Subcutaneous abdominal adipose tissue (tissue), 5 donors: ENCODE results near the gene PLCB4.

Experiments used
- H3K27ac ChIP-seq: one replicate; pipeline ENCODE4 v1.7.0; 2013; ENCODE audit warnings: low read depth, mild to moderate bottlenecking, inconsistent platforms, low read length, moderate library complexity
- H3K27me3 ChIP-seq, 5 donors: one replicate each; pipeline ENCODE4 v1.7.0; 2013; ENCODE audit warnings: low read length in 5 of 5, inconsistent platforms in 1 of 5; ENCODE audit not compliant: control insufficient read depth in 5 of 5, insufficient read depth in 4 of 5
- H3K36me3 ChIP-seq, 5 donors: one replicate each; pipeline ENCODE4 v1.7.0; 2013; ENCODE audit warnings: low read length in 5 of 5; ENCODE audit not compliant: control insufficient read depth in 5 of 5, insufficient read depth in 5 of 5
- H3K4me1 ChIP-seq, 5 donors: one replicate each; pipeline ENCODE4 v1.7.0; 2013; ENCODE audit warnings: low read length in 5 of 5, mild to moderate bottlenecking in 3 of 5, moderate library complexity in 1 of 5; ENCODE audit not compliant: control insufficient read depth in 5 of 5, insufficient read depth in 5 of 5
- H3K4me3 ChIP-seq, 5 donors: one replicate each; pipeline ENCODE4 v1.7.0; 2013; ENCODE audit warnings: low read length in 5 of 5, low read depth in 1 of 5
- H3K9ac ChIP-seq, 5 donors: one replicate each; pipeline ENCODE4 v1.7.0; 2013; ENCODE audit warnings: low read length in 5 of 5, mild to moderate bottlenecking in 4 of 5, moderate library complexity in 3 of 5
- H3K9me3 ChIP-seq, 5 donors: one replicate each; pipeline ENCODE4 v1.7.0; 2013; ENCODE audit warnings: low read length in 5 of 5; ENCODE audit not compliant: control insufficient read depth in 5 of 5
- donor health status: healthy.
- donor health status: healthy.
- donor health status: healthy.
- donor health status: healthy.
- donor health status: healthy.

The PLCB4 gene

DNA sequence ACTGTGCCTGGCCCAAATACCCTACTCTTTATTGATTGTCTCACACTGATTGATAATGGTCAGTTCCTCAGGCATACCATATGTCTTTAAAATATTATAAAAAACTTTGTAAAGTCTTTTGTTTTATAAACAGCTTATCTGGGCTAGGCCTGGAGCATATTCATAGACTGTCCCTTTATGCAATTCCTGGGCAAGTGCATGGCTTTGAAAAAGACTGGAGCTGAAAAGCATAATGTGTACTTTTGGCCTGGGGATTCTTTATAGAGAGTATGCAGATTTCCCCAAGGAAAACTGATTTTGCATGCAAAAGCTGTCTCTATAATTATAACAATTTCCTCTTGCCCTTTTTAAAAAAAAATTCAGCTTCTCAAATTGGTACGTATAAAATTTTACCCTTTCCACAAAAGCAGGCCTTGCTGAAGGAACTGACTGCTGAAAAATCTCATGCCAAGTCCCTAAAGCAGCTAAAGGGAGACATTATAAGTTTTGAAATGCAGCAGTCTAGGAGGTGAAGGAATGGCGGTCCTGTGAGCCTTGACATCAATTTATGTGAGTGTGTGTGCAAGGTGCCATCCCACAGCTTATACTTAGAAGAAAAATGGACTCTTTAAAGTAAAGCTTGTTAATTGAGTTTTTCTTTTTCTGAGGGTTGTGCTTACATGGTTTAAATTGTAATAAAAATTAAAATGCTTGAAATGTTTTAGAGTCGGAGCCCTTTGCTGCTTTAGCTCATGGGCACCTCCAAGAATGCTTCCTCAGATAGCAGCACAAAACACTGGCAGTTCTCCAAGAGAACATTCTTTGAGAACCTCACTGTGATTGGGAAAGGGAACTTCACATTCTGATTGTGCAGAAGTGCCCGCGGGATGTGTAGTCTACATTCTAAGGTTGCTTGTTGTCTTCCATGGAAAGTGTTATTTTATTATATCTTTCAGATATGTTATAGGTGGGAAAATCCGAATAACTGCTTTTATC lies 43.9 kb downstream of the PLCB4 start:
- no peak overlapping the region for H3K27ac ChIP-seq
- no peaks in the 10 kb centered on the region for H3K9me3 ChIP-seq
- no peaks in the 10 kb centered on the region for H3K36me3 ChIP-seq
- no peak overlapping the region for H3K9ac ChIP-seq
- peaks cover 0 to 9% (median 0%) of the 10 kb centered on the region in 5 donors for H3K4me1 ChIP-seq
- H3K4me3 ChIP-seq = no peak overlapping the region
- no peaks in the 10 kb centered on the region for H3K27me3 ChIP-seq

DNA sequence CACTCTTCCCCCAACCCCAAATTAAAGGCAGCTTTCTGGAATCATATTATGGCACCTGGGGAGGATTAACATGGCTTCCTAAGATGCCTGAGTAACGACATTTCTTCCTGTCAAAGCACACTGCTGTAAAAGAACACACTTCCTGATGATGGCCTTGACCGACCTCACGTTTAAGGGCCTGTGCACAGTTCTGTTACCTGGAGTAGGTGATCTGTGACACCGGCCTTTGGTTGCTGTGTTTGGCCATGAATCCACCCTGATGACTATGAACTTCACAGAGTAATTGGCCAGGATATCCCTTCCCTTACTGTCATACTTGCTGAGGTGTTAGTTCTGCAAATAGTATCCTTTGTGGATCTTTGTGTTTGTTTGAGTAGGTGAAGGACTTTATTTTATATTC lies 45.8 kb downstream of the PLCB4 start:
- Histone ChIP-seq H3K27me3 (no peaks in the 10 kb centered on the region), H3K9me3 (no peaks in the 10 kb centered on the region), H3K4me3 (no peak overlapping the region), H3K9ac (no peak overlapping the region), H3K4me1 (peaks cover 0 to 9% (median 0%) of the 10 kb centered on the region in 5 donors), H3K36me3 (no peaks in the 10 kb centered on the region), H3K27ac (no peak overlapping the region)

DNA sequence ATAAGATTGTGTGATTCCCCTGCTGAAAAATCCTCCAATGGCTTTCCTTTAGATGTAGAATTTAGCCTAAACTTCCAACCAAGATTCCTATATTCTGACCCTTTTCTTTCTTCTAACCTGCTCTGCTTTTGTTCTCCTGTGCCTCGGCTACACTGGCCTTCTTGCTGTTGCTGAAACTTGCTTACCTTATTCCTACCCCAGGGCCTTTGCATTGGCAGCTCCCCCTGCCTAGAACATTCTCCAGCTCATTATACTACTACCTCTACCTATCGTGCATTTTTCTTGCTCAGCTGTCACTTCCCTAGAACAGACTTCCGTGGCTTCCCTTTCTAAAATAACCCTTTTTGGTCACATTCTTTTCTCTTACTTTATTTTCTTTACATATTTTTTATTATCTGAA lies 48.7 kb downstream of the PLCB4 start:
- Histone ChIP-seq H3K9ac (no peak overlapping the region), H3K36me3 (no peaks in the 10 kb centered on the region), H3K27ac (no peak overlapping the region), H3K4me3 (no peak overlapping the region), H3K9me3 (no peaks in the 10 kb centered on the region), H3K27me3 (no peaks in the 10 kb centered on the region), H3K4me1 (peaks cover 0 to 4% (median 0%) of the 10 kb centered on the region in 5 donors)

DNA sequence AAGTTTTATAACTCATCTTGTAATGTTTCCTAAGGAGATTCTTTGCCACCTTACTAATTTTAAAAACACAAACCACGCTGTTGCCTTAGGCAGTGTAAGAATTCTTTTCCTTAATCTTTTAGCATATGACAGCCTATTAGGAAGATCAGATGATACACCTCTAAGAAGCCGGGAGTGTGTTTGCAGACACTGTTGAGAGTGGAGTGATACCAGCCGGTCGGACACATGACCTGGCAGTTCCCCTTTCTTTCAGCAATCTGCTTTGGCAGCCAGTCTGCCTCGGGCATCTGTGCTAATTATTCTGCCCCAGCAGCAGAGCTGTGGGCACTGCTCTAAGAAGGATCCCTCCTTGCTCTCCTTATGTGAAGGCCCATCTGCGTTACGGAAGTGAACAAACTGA lies 50.9 kb downstream of the PLCB4 start:
- Histone ChIP-seq H3K36me3 (no peaks in the 10 kb centered on the region), H3K27me3 (no peaks in the 10 kb centered on the region), H3K27ac (no peak overlapping the region), H3K4me1 (no peaks in the 10 kb centered on the region), H3K9me3 (no peaks in the 10 kb centered on the region), H3K4me3 (no peak overlapping the region), H3K9ac (no peak overlapping the region)

DNA sequence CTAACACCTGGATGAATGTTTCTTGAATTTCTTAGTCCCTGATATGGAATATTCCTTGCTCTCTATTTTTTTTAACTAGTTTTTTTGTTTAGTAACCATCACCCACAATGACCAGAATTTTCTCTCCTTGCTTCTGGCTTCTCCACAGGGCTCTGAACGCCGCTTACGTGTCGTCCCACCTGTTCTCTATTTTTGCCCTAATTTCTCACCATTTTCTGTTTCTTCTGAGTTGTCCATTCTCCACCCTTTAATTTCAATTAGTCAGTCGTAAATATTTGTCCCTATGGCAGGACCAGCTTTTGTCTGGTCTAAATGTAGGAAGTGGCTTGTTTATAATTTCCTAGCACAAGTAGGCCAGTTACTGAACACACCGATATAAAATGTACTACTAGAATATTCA lies 52.3 kb downstream of the PLCB4 start:
- Histone ChIP-seq H3K36me3 (no peaks in the 10 kb centered on the region), H3K9ac (no peak overlapping the region), H3K27ac (no peak overlapping the region), H3K27me3 (no peaks in the 10 kb centered on the region), H3K4me3 (no peak overlapping the region), H3K4me1 (no peaks in the 10 kb centered on the region), H3K9me3 (no peaks in the 10 kb centered on the region)

DNA sequence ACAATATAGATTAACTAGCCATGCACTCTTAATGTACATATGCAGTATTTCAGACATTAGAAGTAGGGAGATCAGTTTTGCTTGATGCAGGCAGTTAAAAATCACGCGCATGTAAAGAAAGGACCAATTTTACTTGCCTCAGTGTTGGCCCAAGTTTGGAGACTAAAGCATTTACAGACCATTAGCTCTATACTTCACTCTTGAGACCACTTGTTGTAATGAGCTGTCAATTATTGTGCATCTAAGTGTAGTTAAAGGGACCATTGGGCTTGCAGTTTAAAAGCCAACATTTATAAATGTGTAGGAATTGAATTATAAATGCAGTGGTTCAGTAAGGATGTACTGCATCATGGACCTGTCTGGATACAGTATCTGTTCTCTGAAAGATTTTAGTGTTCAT lies 53.7 kb downstream of the PLCB4 start:
- Histone ChIP-seq H3K27ac (no peak overlapping the region), H3K36me3 (no peaks in the 10 kb centered on the region), H3K9me3 (no peaks in the 10 kb centered on the region), H3K4me1 (no peaks in the 10 kb centered on the region), H3K4me3 (no peak overlapping the region), H3K27me3 (no peaks in the 10 kb centered on the region), H3K9ac (no peak overlapping the region)

DNA sequence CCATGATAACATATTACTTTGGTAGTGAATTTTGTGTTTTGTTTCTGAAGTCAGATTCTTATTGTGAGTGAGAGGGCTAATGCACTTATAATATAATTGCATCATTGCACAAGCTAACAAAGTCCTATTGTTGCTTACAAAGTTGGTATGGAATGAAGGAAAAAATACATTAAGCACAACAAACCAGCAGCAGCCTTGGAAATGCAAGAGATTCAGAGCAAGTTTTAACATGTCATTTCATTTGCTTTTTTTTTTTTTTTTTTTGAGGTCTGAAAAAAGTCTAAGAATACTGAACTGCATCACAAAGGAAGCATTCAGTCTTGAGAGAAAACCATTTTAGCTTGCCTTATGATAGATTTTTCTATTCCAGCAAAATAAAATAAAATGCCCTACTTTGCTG lies 57.6 kb downstream of the PLCB4 start:
- Histone ChIP-seq H3K4me3 (no peak overlapping the region), H3K27ac (no peak overlapping the region), H3K27me3 (no peaks in the 10 kb centered on the region), H3K4me1 (peaks cover 0 to 11% (median 0%) of the 10 kb centered on the region in 5 donors), H3K9me3 (peaks cover under 1 to 10% (median under 1%) of the 10 kb centered on the region in 5 donors), H3K9ac (no peak overlapping the region), H3K36me3 (no peaks in the 10 kb centered on the region)

DNA sequence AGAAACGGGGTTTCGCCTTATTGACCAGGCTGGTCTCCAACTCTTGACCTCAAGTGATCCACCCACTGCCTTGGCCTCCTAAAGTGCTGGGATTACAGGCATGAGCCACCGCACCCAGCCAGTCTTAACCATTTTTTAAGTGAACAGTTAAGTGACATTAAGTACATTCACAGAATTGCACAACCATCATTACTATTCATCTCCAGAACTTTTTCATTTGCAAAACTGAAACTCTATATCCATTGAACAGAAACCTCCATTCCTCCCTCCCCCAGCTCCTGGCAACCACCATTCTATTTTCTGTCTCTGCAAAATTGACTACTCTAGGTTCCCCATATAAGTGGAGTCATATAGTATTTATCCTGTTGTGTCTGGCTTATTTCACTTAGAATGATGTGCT lies 59.7 kb downstream of the PLCB4 start:
- Histone ChIP-seq H3K4me1 (peaks cover 0 to 11% (median 0%) of the 10 kb centered on the region in 5 donors), H3K36me3 (no peaks in the 10 kb centered on the region), H3K9ac (no peak overlapping the region), H3K27me3 (no peaks in the 10 kb centered on the region), H3K27ac (no peak overlapping the region), H3K9me3 (peaks cover 5 to 22% (median 8%) of the 10 kb centered on the region in 5 donors), H3K4me3 (no peak overlapping the region)

DNA sequence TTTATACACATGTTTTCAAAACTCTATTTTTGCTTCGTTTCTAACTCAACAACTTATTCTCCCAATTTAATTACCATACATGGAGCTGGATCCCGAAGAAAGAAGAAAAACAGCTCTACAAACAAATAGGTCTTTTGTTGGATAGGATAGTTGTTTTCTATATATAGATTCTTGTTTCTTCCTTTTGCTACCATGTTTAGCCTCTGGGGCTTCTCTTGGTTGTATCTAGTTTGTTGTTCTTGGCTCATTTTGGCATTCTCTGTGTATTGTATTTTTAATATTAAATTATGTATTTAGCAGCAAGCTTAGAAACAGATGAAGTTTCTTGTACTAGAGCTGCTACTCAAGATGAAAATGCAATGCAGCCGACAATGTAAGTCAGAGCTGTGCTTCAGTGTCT lies 60.9 kb downstream of the PLCB4 start:
- Histone ChIP-seq H3K4me3 (no peak overlapping the region), H3K27ac (no peak overlapping the region), H3K9me3 (peaks cover 5 to 22% (median 8%) of the 10 kb centered on the region in 5 donors), H3K27me3 (no peaks in the 10 kb centered on the region), H3K36me3 (no peaks in the 10 kb centered on the region), H3K4me1 (peaks cover 0 to 11% (median 0%) of the 10 kb centered on the region in 5 donors), H3K9ac (no peak overlapping the region)

DNA sequence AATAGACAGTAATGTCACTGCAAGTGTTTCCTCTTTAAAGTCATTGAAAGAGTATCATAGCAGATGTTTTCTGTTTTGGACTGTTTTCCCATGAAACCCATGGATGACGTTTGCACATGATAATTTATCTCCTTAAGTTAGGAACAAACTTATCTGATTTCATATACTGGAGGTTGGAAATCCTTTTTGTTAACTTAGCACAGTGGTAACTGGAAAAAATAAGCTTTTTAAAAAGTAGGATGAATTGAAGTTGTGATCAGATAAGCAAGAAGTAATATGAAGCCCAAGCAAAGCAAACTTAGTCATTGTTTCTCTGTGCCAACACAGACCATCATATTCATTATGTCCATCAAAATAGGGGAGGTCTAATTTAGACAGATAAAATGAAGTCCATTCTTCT lies 61.6 kb downstream of the PLCB4 start:
- Histone ChIP-seq H3K4me1 (peaks cover 0 to 11% (median 0%) of the 10 kb centered on the region in 5 donors), H3K27me3 (no peaks in the 10 kb centered on the region), H3K9ac (no peak overlapping the region), H3K27ac (no peak overlapping the region), H3K36me3 (no peaks in the 10 kb centered on the region), H3K4me3 (no peak overlapping the region), H3K9me3 (peaks cover 5 to 22% (median 8%) of the 10 kb centered on the region in 5 donors)
